HEK293 (cell line): ENCODE results near the gene PCDH11Y.
"Not testable (repeated sequence)": the region's sequence is repeated elsewhere in the genome, so short reads cannot be mapped to it uniquely, and the experiment has no call there.

ENCODE experiments used
- CTCF ChIA-PET: fragments of 350-600 bp; formaldehyde crosslinking; extraction: SDS; loops from one replicate; lab custom pipeline; 2021; ENCODE audit warnings: antibody characterized with exemption; lab: Yijun Ruan, JAX
- POLR2A ChIA-PET: fragments of 300-600 bp; formaldehyde crosslinking; extraction: SDS; loops from one replicate; lab custom pipeline; 2020; ENCODE audit warnings: antibody characterized with exemption, inconsistent platforms; lab: Yijun Ruan, JAX
- H3K27ac ChIP-seq: fragments of 200-500 bp; sonication (Bioruptor generic); 2 replicates; pipeline ENCODE4 v1.5.1; 2014; ENCODE audit warnings: low read depth, low read length, control low read depth, inconsistent platforms; ENCODE audit errors: extremely low read depth
- H3K36me3 ChIP-seq, 2 experiments: fragments of 200-500 bp in 1 of 2; sonication (Bioruptor generic) in 1 of 2; 1 replicate in 1 of 2; 2 replicates in 1 of 2; pipeline ENCODE4 v1.5.1; 2014 to 2017; ENCODE audit warnings: inconsistent platforms in 2 of 2, low read length in 2 of 2; ENCODE audit not compliant: control insufficient read depth in 2 of 2, insufficient read depth in 1 of 2
- H3K4me1 ChIP-seq: fragments of 200-500 bp; sonication (Bioruptor generic); 2 replicates; pipeline ENCODE4 v1.5.1; 2014; ENCODE audit warnings: mild to moderate bottlenecking, low read length, inconsistent platforms; ENCODE audit not compliant: control insufficient read depth, insufficient read depth
- H3K4me3 ChIP-seq: 2 replicates; pipeline ENCODE4 v1.5.1; 2011; ENCODE audit warnings: low read depth, mild to moderate bottlenecking, control low read depth, low read length, moderate library complexity
- H3K9me3 ChIP-seq: fragments of 200-500 bp; sonication (Bioruptor generic); 2 replicates; pipeline ENCODE4 v1.5.1; 2014; ENCODE audit warnings: low read depth, low read length, inconsistent platforms; ENCODE audit not compliant: control insufficient read depth, insufficient read depth

PCDH11Y gene

DNA sequence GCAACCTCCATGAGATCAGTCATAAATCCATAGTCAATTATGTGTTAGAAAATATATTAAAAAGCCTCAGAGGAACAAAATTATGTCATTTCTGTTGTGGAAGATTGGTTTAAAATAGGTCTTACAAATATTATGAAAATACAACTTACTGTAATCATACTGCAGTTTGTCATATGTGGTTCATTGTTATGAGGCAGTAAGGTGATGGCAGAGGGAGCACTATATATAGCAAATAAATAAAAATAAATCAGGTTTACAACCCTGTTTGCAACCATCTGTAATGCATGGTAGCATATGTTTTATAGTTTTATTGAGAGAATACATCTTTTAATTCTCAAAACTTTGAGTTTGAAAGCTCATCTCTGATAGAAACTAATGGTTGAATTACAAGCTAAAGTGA lies 543.6 kb downstream of the PCDH11Y start:
- H3K4me3 ChIP-seq, POLR2A ChIA-PET: not testable (repeated sequence)

DNA sequence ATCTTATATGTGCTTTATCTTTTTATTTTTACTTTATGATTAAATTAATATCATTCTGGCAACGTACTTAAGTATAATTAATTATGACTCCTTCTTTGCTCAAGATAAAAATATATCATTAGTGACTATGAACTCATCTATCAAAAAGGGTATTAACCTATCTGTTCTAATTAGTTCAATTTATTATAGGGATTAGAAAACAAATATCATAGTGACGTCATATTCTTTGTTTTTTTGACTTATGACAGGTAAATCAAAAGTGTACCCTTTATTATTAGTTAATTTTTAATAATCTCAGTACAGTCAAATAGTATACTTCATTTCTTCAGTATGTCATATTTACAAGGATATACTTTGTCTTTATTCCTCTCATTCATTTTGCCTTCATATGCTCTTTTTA lies 638.5 kb downstream of the PCDH11Y start:
- CTCF ChIA-PET, H3K9me3 ChIP-seq, H3K4me3 ChIP-seq, H3K4me1 ChIP-seq, POLR2A ChIA-PET, H3K27ac ChIP-seq, H3K36me3 ChIP-seq: not testable (repeated sequence)

More for the DNA sequence above, 543.6 kb downstream of the PCDH11Y start:
- H3K9me3 ChIP-seq, CTCF ChIA-PET, H3K36me3 ChIP-seq, H3K4me1 ChIP-seq, H3K27ac ChIP-seq: not testable (repeated sequence)

- H3K4me3 ChIP-seq, CTCF ChIA-PET, H3K27ac ChIP-seq, H3K36me3 ChIP-seq, H3K4me1 ChIP-seq, POLR2A ChIA-PET, H3K9me3 ChIP-seq: not testable (repeated sequence)
Measured at GRCh38 chrY:5679265-5679664, 679.2 kb downstream of the PCDH11Y start.

- H3K4me1 ChIP-seq, POLR2A ChIA-PET, H3K9me3 ChIP-seq, CTCF ChIA-PET, H3K27ac ChIP-seq, H3K36me3 ChIP-seq, H3K4me3 ChIP-seq: not testable (repeated sequence)
Measured at GRCh38 chrY:5708727-5709126, 708.6 kb downstream of the PCDH11Y start.

DNA sequence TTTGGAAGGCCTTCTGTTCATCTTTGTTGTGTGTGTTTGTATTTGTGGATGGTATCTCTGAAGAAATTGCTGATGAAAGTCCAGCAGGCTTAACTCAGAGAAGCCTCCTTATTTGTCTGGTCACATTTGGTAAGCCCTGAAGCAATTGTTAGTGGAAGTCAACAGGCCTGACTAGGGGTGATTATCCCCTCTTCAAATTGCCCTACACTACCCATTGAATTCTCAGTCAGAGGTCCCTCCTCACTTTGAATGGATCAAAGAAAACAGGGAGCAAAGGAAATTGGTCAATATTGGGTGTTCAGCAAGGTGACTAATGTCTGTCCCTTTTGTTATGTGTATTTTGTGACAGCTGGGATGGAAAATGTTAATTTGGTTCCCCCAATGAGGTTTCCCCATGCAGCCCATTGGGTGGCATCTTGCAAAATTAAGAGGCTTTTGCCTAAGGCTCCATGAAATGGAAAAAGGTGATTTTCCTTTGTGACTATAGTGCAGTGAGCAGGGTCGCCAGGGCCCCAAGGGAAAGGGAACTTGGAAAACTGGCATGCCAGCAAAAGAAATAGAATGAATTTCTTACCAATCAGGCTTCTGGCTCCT lies 709.8 kb downstream of the PCDH11Y start:
- H3K4me3 ChIP-seq, H3K9me3 ChIP-seq, H3K27ac ChIP-seq, H3K36me3 ChIP-seq, H3K4me1 ChIP-seq, POLR2A ChIA-PET, CTCF ChIA-PET: not testable (repeated sequence)

DNA sequence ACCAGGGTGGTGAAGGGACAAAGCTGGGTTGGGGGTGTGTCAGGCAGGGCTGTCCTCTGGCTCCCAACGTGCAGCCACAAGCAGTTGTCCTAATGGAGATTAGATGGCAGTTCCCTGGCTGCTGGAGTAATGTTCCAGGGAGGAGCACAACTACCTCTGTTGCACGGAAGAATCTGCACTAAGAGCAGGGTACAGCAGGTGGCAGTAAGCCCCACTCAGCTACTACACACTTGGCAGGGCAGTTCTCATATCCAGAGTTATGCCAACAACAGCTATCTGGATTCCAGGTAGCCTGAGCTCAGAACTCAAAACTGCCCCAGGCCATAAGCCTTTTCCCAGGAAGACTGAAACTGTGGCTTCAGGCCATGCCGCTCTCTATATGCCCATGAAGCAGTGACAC lies 761.3 kb downstream of the PCDH11Y start:
- H3K9me3 ChIP-seq, H3K4me1 ChIP-seq, H3K36me3 ChIP-seq, H3K27ac ChIP-seq, POLR2A ChIA-PET, CTCF ChIA-PET, H3K4me3 ChIP-seq: not testable (repeated sequence)

- H3K4me3 ChIP-seq, H3K4me1 ChIP-seq, CTCF ChIA-PET, H3K27ac ChIP-seq, H3K9me3 ChIP-seq, H3K36me3 ChIP-seq, POLR2A ChIA-PET: not testable (repeated sequence)
Measured at GRCh38 chrY:5776485-5776884, 776.4 kb downstream of the PCDH11Y start.
